Endothelial cell of umbilical vein (primary cell): ENCODE data around the gene IL22RA1. TPM values are rescaled to one million over a fixed set of nuclear protein-coding genes. Genes with fewer than 3 reads are reported as not detected.

Source experiments
- BruUV-seq: library from RNA; stranded (reverse); fragments of 400-500 nt; replicated peaks from 2 replicates; lab custom pipeline; 2021; lab: Mats Ljungman, UMichigan
- CTCF ChIA-PET: fragments of 300-600, 350-600 bp; sonication (Branson Sonifier 250); formaldehyde crosslinking; loops from one replicate; lab custom pipeline; 2021; ENCODE audit warnings: antibody characterized with exemption, inconsistent platforms; lab: Charles Lee
- POLR2A ChIA-PET: fragments of 300-600, 350-600 bp; sonication (Branson Sonifier 250); formaldehyde crosslinking; loops from one replicate; lab custom pipeline; 2021; ENCODE audit warnings: antibody characterized with exemption, inconsistent platforms; lab: Charles Lee
- DNase-seq: peaks from one replicate; pipeline ENCODE4 v3.0.0-alpha.2; 2011; ENCODE audit warnings: low read depth, low spot score
- FAIRE-seq: peaks from 2 replicates; lab custom pipeline; 2011; peaks lifted over from hg19 to GRCh38; lab: Jason Lieb, UNC
- H2AFZ ChIP-seq: 2 replicates; pipeline ENCODE4 v1.6.0; 2012; ENCODE audit warnings: low read depth, low read length, control low read depth, inconsistent platforms
- H3K27ac ChIP-seq: 2 replicates; pipeline ENCODE4 v1.5.1; 2011; ENCODE audit warnings: low read depth, mild to moderate bottlenecking, control low read depth, low read length, moderate library complexity; ENCODE audit not compliant: insufficient read depth
- H3K27me3 ChIP-seq, 2 experiments: 2 replicates each; pipeline versions ENCODE4 v1.6.0 to v1.6.1; 2011; ENCODE audit warnings: low read length in 2 of 2, mixed read lengths in 1 of 2; ENCODE audit not compliant: control insufficient read depth in 2 of 2, insufficient read depth in 2 of 2
- H3K36me3 ChIP-seq, 2 experiments: 2 replicates in 1 of 2; 3 replicates in 1 of 2; pipeline ENCODE4 v1.5.1; 2011; ENCODE audit warnings: low read length in 2 of 2, mild to moderate bottlenecking in 1 of 2, moderate library complexity in 1 of 2; ENCODE audit not compliant: control insufficient read depth in 2 of 2, insufficient read depth in 2 of 2; ENCODE audit errors: extremely low read depth in 1 of 2
- H3K4me1 ChIP-seq: 3 replicates; pipeline ENCODE4 v1.5.1; 2011; ENCODE audit warnings: mild to moderate bottlenecking, low read length; ENCODE audit not compliant: control insufficient read depth, insufficient read depth; ENCODE audit errors: extremely low read depth
- H3K4me2 ChIP-seq: 2 replicates; pipeline ENCODE4 v1.6.1; 2011; ENCODE audit warnings: low read length, control low read depth, mixed read lengths; ENCODE audit not compliant: insufficient read depth
- H3K4me3 ChIP-seq, 3 experiments: fragments of 200-600 bp in 1 of 3; sonication (generic), shearing (Covaris generic) in 1 of 3; replicated peaks in 1 of 3; 2 replicates each; pipeline ENCODE4 v1.5.1; 2011 to 2016; ENCODE audit warnings: control low read depth in 3 of 3, low read length in 3 of 3, mild to moderate bottlenecking in 2 of 3, inconsistent platforms in 1 of 3, low read depth in 1 of 3, moderate library complexity in 1 of 3; ENCODE audit not compliant: insufficient read depth in 1 of 3
- H3K79me2 ChIP-seq: 2 replicates; pipeline ENCODE4 v1.6.0; 2012; ENCODE audit warnings: low read length, inconsistent platforms; ENCODE audit not compliant: control insufficient read depth, insufficient read depth
- H3K9ac ChIP-seq: replicated peaks from 2 replicates; pipeline ENCODE3; 2011; ENCODE audit warnings: low read length, control low read depth; ENCODE audit not compliant: insufficient read depth; ENCODE audit errors: extremely low read depth
- H3K9me1 ChIP-seq: replicated peaks from 3 replicates; pipeline ENCODE4 v1.6.0; 2011; ENCODE audit warnings: mild to moderate bottlenecking, low read length; ENCODE audit not compliant: control insufficient read depth, insufficient read depth; ENCODE audit errors: extremely low read depth
- H3K9me3 ChIP-seq: replicated peaks from 2 replicates; pipeline ENCODE4 v1.5.1; 2012; ENCODE audit warnings: low read length, inconsistent platforms; ENCODE audit not compliant: control insufficient read depth, insufficient read depth
- H4K20me1 ChIP-seq: replicated peaks from 2 replicates; pipeline ENCODE3; 2011; ENCODE audit warnings: mild to moderate bottlenecking, low read length; ENCODE audit not compliant: control insufficient read depth, insufficient read depth; ENCODE audit errors: extremely low read depth
- EZH2 ChIP-seq: IDR thresholded peaks from 2 replicates; pipeline ENCODE4 v1.6.1; 2012; ENCODE audit warnings: borderline replicate concordance, low read depth, mild to moderate bottlenecking, moderate library complexity, low read length, inconsistent platforms; ENCODE audit not compliant: severe bottlenecking
- GATA2 ChIP-seq: IDR thresholded peaks from 2 replicates; pipeline ENCODE4 v1.7.0; 2011; ENCODE audit warnings: low read depth, mild to moderate bottlenecking, moderate library complexity, mixed read lengths, low read length; ENCODE audit not compliant: insufficient read length, insufficient read depth
- dilution Hi-C: fragments of 300-500 bp; cut with MboI; formaldehyde crosslinking; loops from one replicate; pipeline ENCODE4 v1.15.0; 2019; ENCODE audit warnings: low sequenced_read_pairs; ENCODE audit not compliant: extremely low pct_ligation_motif_present
- intact Hi-C: fragments of 100-400 bp; cut with micrococcal nuclease; formaldehyde crosslinking; loops from one replicate; pipeline ENCODE4 v1.10.0; 2022
- polyA plus RNA-seq, 4 experiments: library from polyadenylated mRNA; depleted of rRNA in 3 of 4; stranded (reverse) in 3 of 4; unstranded in 1 of 4; fragments of >200 nt; gene quantifications; 2 replicates each; pipeline versions ENCODE4 v1.2.1 to v1.2.3, GENCODE V29; 2011 to 2012; ENCODE audit warnings: missing spikeins in 1 of 4
- total RNA-seq: library from RNA; stranded (reverse); gene quantifications from 2 replicates; pipeline ENCODE4 v1.2.3, GENCODE V29; 2021
- TF ChIP-seq, protein P1 (sequence below): IDR thresholded peaks from 2 replicates; pipeline ENCODE4 v1.6.1; 2011; ENCODE audit not compliant: insufficient read depth, insufficient read length

IL22RA1 gene
- total and polyA plus RNA-seq, 2 donors (not counting 3 experiments of a cell fraction or from before 2014, with no cell fraction given) = not detected

- DNase-seq = no peak
- TF ChIP-seq EZH2 (no peak), GATA2 (no peak)
- no peak overlapping the region for H3K27ac ChIP-seq
- ChIA-PET CTCF (interaction anchor here (1.1 kb wide), 1 partner anchor 29 kb away, joined by 6 read pairs; no protein-coding TSS in a partner anchor), POLR2A (no interaction called here)
- dilution Hi-C loops = no loop called here
- no peaks in the 10 kb centered on the region for H3K27me3 ChIP-seq
- H2AFZ ChIP-seq = no peak overlapping the region
- no peaks in the 10 kb centered on the region for H3K79me2 ChIP-seq
- intact Hi-C loops = no loop called here
- no peak for FAIRE-seq
- no peak overlapping the region for H3K4me2 ChIP-seq
- BruUV-seq = no TSS peak
- no peaks in the 10 kb centered on the region for H3K4me1 ChIP-seq
- H3K9me3 ChIP-seq = no peaks in the 10 kb centered on the region
- H3K9ac ChIP-seq = no peak overlapping the region
- H3K9me1 ChIP-seq = no peaks in the 10 kb centered on the region
- no peak overlapping the region for H3K4me3 ChIP-seq
- H3K36me3 ChIP-seq = no peaks in the 10 kb centered on the region
- no peaks in the 10 kb centered on the region for H4K20me1 ChIP-seq
Observed at GRCh38 chr1:24120965-24121364, 22.0 kb downstream of the IL22RA1 start.

- POLR2A ChIA-PET = no interaction called here
- Histone ChIP-seq H3K27me3 (no peaks in the 10 kb centered on the region), H3K79me2 (no peaks in the 10 kb centered on the region), H3K9ac (no peak overlapping the region), H2AFZ (no peak overlapping the region), H3K27ac (no peak overlapping the region), H3K36me3 (no peaks in the 10 kb centered on the region), H3K4me1 (no peaks in the 10 kb centered on the region), H3K9me1 (no peaks in the 10 kb centered on the region), H3K4me2 (no peak overlapping the region), H3K9me3 (no peaks in the 10 kb centered on the region), H3K4me3 (no peak overlapping the region), H4K20me1 (no peaks in the 10 kb centered on the region)
- FAIRE-seq (no peak), DNase-seq (no peak)
- BruUV-seq = no TSS peak
- CTCF ChIA-PET = interaction anchor here (1.2 to 1.3 kb wide), 2 partner anchors 9 to 30 kb away, joined by 4 read pairs; no protein-coding TSS in a partner anchor
- dilution Hi-C loops (no loop called here), intact Hi-C loops (no loop called here)
- TF ChIP-seq, protein P1, sequence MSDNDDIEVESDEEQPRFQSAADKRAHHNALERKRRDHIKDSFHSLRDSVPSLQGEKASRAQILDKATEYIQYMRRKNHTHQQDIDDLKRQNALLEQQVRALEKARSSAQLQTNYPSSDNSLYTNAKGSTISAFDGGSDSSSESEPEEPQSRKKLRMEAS = no peak
Observed at GRCh38 chr1:24119859-24120756, 22.8 kb downstream of the IL22RA1 start.
